SK-N-SH (cell line): ENCODE measurements around the gene TARBP1.

ENCODE experiments used
- FOSL2 ChIP-seq: IDR thresholded peaks from 2 replicates; pipeline ENCODE4 v1.4.0; 2012; ENCODE audit warnings: low read depth, mild to moderate bottlenecking, moderate library complexity, borderline replicate concordance
- SIN3A ChIP-seq: IDR thresholded peaks from 2 replicates; pipeline ENCODE4 v1.6.1; 2012; ENCODE audit warnings: low read depth, mild to moderate bottlenecking, low read length, moderate library complexity, borderline replicate concordance
- TAF1 ChIP-seq: IDR thresholded peaks from 2 replicates; pipeline ENCODE4 v1.6.1; 2012; ENCODE audit warnings: low read depth, mild to moderate bottlenecking, low read length, moderate library complexity, borderline replicate concordance
- TF ChIP-seq, protein P1 (sequence below): fragments of 200-600 bp; sonication (generic); IDR thresholded peaks from 2 replicates; pipeline ENCODE4 v1.6.1; 2017; ENCODE audit warnings: antibody characterized with exemption, mild to moderate bottlenecking, moderate library complexity

DNA sequence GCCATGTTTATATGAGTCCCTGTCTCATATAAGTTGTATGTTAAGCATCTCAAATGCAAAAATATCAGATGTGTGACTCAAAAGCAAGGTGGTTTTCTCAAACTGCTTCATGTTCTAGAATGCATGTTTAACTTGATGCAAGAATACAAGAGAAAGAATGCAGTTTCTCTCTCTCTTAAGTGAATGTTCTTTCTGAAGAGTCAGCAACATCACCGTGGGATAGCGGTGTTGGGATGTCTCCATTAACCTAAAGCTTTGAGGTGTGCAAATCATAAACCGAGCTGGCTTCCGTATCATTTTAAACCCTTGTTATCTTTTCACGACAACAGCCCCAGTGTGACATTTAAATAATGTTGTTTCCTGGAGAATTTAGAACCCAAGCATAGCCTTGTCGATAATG lies 48.4 kb upstream of the TARBP1 start:
- TF ChIP-seq, protein P1, sequence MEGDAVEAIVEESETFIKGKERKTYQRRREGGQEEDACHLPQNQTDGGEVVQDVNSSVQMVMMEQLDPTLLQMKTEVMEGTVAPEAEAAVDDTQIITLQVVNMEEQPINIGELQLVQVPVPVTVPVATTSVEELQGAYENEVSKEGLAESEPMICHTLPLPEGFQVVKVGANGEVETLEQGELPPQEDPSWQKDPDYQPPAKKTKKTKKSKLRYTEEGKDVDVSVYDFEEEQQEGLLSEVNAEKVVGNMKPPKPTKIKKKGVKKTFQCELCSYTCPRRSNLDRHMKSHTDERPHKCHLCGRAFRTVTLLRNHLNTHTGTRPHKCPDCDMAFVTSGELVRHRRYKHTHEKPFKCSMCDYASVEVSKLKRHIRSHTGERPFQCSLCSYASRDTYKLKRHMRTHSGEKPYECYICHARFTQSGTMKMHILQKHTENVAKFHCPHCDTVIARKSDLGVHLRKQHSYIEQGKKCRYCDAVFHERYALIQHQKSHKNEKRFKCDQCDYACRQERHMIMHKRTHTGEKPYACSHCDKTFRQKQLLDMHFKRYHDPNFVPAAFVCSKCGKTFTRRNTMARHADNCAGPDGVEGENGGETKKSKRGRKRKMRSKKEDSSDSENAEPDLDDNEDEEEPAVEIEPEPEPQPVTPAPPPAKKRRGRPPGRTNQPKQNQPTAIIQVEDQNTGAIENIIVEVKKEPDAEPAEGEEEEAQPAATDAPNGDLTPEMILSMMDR = no peak
- TF ChIP-seq SIN3A (no peak), TAF1 (no peak), FOSL2 (no peak)
